ENCODE results near the gene CA9.

Gene CA9

GRCh38 chr9:35669331-35670145 is 4.2 kb upstream of the CA9 start:
- FAIRE-seq, result no peak
- DNase-seq (ENCODE audit: extremely low spot score, insufficient read length, low read depth), result no peak

GRCh38 chr9:35674025-35674361 is 265 bp downstream of the CA9 start:
- DNase-seq (ENCODE audit: extremely low spot score, insufficient read length, low read depth) (no peak), FAIRE-seq (no peak)

- FAIRE-seq, result no peak
- no peak for DNase-seq (ENCODE audit: extremely low spot score, insufficient read length, low read depth)
These were observed 1.5 kb downstream of the CA9 start for GRCh38 chr9:35675204-35675603.

GRCh38 chr9:35675732-35676392 is 2.1 kb downstream of the CA9 start:
- DNase-seq (ENCODE audit: extremely low spot score, insufficient read length, low read depth), result no peak
- FAIRE-seq, result no peak

- FAIRE-seq (no peak), DNase-seq (ENCODE audit: extremely low spot score, insufficient read length, low read depth) (no peak)
These were observed 5.4 kb downstream of the CA9 start for GRCh38 chr9:35679091-35679490.

GRCh38 chr9:35679766-35680330 is 6.1 kb downstream of the CA9 start:
- DNase-seq (ENCODE audit: extremely low spot score, insufficient read length, low read depth), result no peak
- FAIRE-seq, result no peak

- no peak for DNase-seq (ENCODE audit: extremely low spot score, insufficient read length, low read depth)
- FAIRE-seq, result peak; percentile 49
These were observed 6.8 kb downstream of the CA9 start for GRCh38 chr9:35680331-35681105.

- DNase-seq (ENCODE audit: extremely low spot score, insufficient read length, low read depth) (no peak), FAIRE-seq (peak; percentile 5)
These were observed 7.7 kb downstream of the CA9 start for GRCh38 chr9:35681341-35682002.

- FAIRE-seq (no peak), DNase-seq (ENCODE audit: extremely low spot score, insufficient read length, low read depth) (no peak)
These were observed 8.3 kb downstream of the CA9 start for GRCh38 chr9:35682051-35682450.

- FAIRE-seq, result no peak
These were observed 9.0 kb downstream of the CA9 start for GRCh38 chr9:35682520-35683315.

GRCh38 chr9:35683323-35683722 is 9.6 kb downstream of the CA9 start:
- no peak for FAIRE-seq
- no peak for DNase-seq (ENCODE audit: extremely low spot score, insufficient read length, low read depth)

More at GRCh38 chr9:35682520-35683315, 9.0 kb downstream of the CA9 start:
- no peak for DNase-seq (ENCODE audit: extremely low spot score, insufficient read length, low read depth)

GRCh38 chr9:35684921-35685320 is 11.2 kb downstream of the CA9 start:
- no peak for DNase-seq (ENCODE audit: extremely low spot score, insufficient read length, low read depth)
- FAIRE-seq, result no peak

GRCh38 chr9:35685506-35685905 is 11.8 kb downstream of the CA9 start:
- FAIRE-seq (no peak), DNase-seq (ENCODE audit: extremely low spot score, insufficient read length, low read depth) (no peak)

GRCh38 chr9:35686222-35687203 is 12.8 kb downstream of the CA9 start:
- FAIRE-seq (no peak), DNase-seq (ENCODE audit: extremely low spot score, insufficient read length, low read depth) (no peak)

GRCh38 chr9:35687306-35687705 is 13.6 kb downstream of the CA9 start:
- DNase-seq (ENCODE audit: extremely low spot score, insufficient read length, low read depth) (no peak), FAIRE-seq (no peak)

GRCh38 chr9:35687972-35688557 is 14.3 kb downstream of the CA9 start:
- DNase-seq (ENCODE audit: extremely low spot score, insufficient read length, low read depth) (no peak), FAIRE-seq (no peak)

GRCh38 chr9:35688558-35689541 is 15.1 kb downstream of the CA9 start:
- DNase-seq (ENCODE audit: extremely low spot score, insufficient read length, low read depth) (no peak), FAIRE-seq (no peak)
